Effector CD4-positive, alpha-beta T cell (primary cell): ENCODE data around the gene OR5A2. TPM values are rescaled to one million over a fixed set of nuclear protein-coding genes. Genes with fewer than 3 reads are reported as not detected.
"Not testable (repeated sequence)": the region's sequence is repeated elsewhere in the genome, so short reads cannot be mapped to it uniquely, and the experiment has no call there.

Experiments
- DNase-seq: peaks from one replicate; pipeline ENCODE4 v3.0.0-alpha.2; 2020
- total RNA-seq: gene quantifications from one replicate; lab custom pipeline; 2026; lab: John Stamatoyannopoulos, UW

OR5A2 gene
- total RNA-seq, result not detected

GRCh38 chr11:59426361-59427067 is at the start of gene OR5A2:
TSS of gene OR5A2 (minus strand) at chr11:59426413. CDS start at chr11:59422953, 3,460 bp downstream.
- DNase-seq, result no peak

- DNase-seq, result no peak
Observed at GRCh38 chr11:59475176-59475575, 49.0 kb upstream of the OR5A2 start.

GRCh38 chr11:59473015-59473414 is 46.8 kb upstream of the OR5A2 start, which contains the start of gene OR4D10:
TSS of gene OR4D10 (plus strand) at chr11:59473315. CDS start at chr11:59477430, 4,115 bp downstream.
- no peak for DNase-seq

- DNase-seq, result no peak
Observed at GRCh38 chr11:59463190-59463641, 37.0 kb upstream of the OR5A2 start.

GRCh38 chr11:59459916-59460315 is 33.7 kb upstream of the OR5A2 start:
- no peak for DNase-seq

GRCh38 chr11:59456661-59457060 is 30.4 kb upstream of the OR5A2 start, which contains the start of gene OR4D6:
TSS of gene OR4D6 (plus strand) at chr11:59456961. CDS start at chr11:59456961, 0 bp downstream.
- no peak for DNase-seq

GRCh38 chr11:59448484-59448883 is 22.3 kb upstream of the OR5A2 start:
- DNase-seq, result no peak

- not testable (repeated sequence) for DNase-seq
Observed at GRCh38 chr11:59445624-59446023, 19.4 kb upstream of the OR5A2 start.

- DNase-seq, result no peak
Observed at GRCh38 chr11:59437770-59438169, 11.6 kb upstream of the OR5A2 start.

GRCh38 chr11:59436169-59436568 is 10.0 kb upstream of the OR5A2 start, which contains the start of gene OR5A1:
TSS of gene OR5A1 (plus strand) at chr11:59436469. CDS start at chr11:59443169, 6,700 bp downstream.
- DNase-seq, result no peak

- peak; percentile 23 for DNase-seq
Observed at GRCh38 chr11:59429924-59430516, 3.8 kb upstream of the OR5A2 start.

- DNase-seq, result no peak
Observed at GRCh38 chr11:59427068-59427382, 812 bp upstream of the OR5A2 start.

GRCh38 chr11:59425131-59425530 is 1.1 kb downstream of the OR5A2 start:
- DNase-seq, result no peak

- no peak for DNase-seq
Observed at GRCh38 chr11:59423835-59424234, 2.4 kb downstream of the OR5A2 start.

GRCh38 chr11:59418156-59418555 is 8.1 kb downstream of the OR5A2 start:
- DNase-seq, result no peak

- DNase-seq, result no peak
Observed at GRCh38 chr11:59417023-59417422, 9.2 kb downstream of the OR5A2 start.

- DNase-seq, result no peak
Observed at GRCh38 chr11:59416613-59417012, 9.6 kb downstream of the OR5A2 start.

GRCh38 chr11:59415111-59415510 is 11.1 kb downstream of the OR5A2 start:
- no peak for DNase-seq

GRCh38 chr11:59413646-59414045 is 12.6 kb downstream of the OR5A2 start:
- no peak for DNase-seq

GRCh38 chr11:59403546-59403945 is 22.7 kb downstream of the OR5A2 start:
- no peak for DNase-seq

GRCh38 chr11:59401262-59401552 is 25.0 kb downstream of the OR5A2 start:
- no peak for DNase-seq

GRCh38 chr11:59400461-59401261 is 25.6 kb downstream of the OR5A2 start:
- no peak for DNase-seq

- DNase-seq, result no peak
Observed at GRCh38 chr11:59394186-59394585, 32.0 kb downstream of the OR5A2 start.
